Breast epithelium (tissue), 4 donors: ENCODE data around the gene C11orf54. TPM values are rescaled to one million over a fixed set of nuclear protein-coding genes. Genes with fewer than 3 reads are reported as not detected.
"Not testable (repeated sequence)": the region's sequence is repeated elsewhere in the genome, so short reads cannot be mapped to it uniquely, and the experiment has no call there.

Experiments used
- DNase-seq, 2 donors: peaks; one replicate each; pipeline ENCODE4 v3.0.0-alpha.2; 2019; ENCODE audit warnings: low spot score in 2 of 2
- H3K27ac ChIP-seq, 2 donors: fragments of 200-600 bp; sonication (generic) in 1 of 2; one replicate each; pipeline ENCODE4 v1.5.1; 2016 to 2019; ENCODE audit warnings: mild to moderate bottlenecking in 1 of 2
- H3K27me3 ChIP-seq, 2 donors: fragments of 200-600 bp; sonication (generic) in 1 of 2; one replicate each; pipeline versions ENCODE4 v1.5.1 to v1.6.0; 2017 to 2019; ENCODE audit warnings: control low read depth in 1 of 2, mild to moderate bottlenecking in 1 of 2
- H3K36me3 ChIP-seq: fragments of 200-600 bp; one replicate; pipeline ENCODE4 v1.5.1; 2019
- H3K4me1 ChIP-seq, 2 donors: fragments of 200-600 bp; sonication (generic); one replicate each; pipeline ENCODE4 v1.5.1; 2016 to 2019; ENCODE audit warnings: control low read depth in 1 of 2
- H3K4me3 ChIP-seq, 3 donors: fragments of 200-600 bp; sonication (generic); 1 replicate in 2 of 3; 2 replicates in 1 of 3; pipeline ENCODE4 v1.5.1; 2016 to 2019; ENCODE audit warnings: mild to moderate bottlenecking in 3 of 3, moderate library complexity in 2 of 3
- H3K9me3 ChIP-seq, 2 donors: fragments of 200-600 bp; sonication (generic) in 1 of 2; one replicate each; pipeline ENCODE4 v1.5.1; 2016 to 2019; ENCODE audit warnings: control low read depth in 1 of 2
- POLR2A ChIP-seq: fragments of 450-650 bp; IDR thresholded peaks from one replicate; pipeline ENCODE4 v1.6.1; 2016; ENCODE audit warnings: antibody characterized with exemption, mild to moderate bottlenecking, moderate library complexity
- POLR2AphosphoS5 ChIP-seq, 3 donors: sonication (generic); formaldehyde crosslinking; IDR thresholded peaks; one replicate each; pipeline ENCODE4 v1.6.1; 2017; ENCODE audit warnings: antibody characterized with exemption in 3 of 3
- intact Hi-C: fragments of 100-400 bp; cut with DNase I; formaldehyde crosslinking; loops from one replicate; pipeline ENCODE4 v1.15.1; 2023; ENCODE audit warnings: low total_unique reads
- total RNA-seq, 3 donors: library from RNA; depleted of rRNA; stranded (reverse); fragments of >200 nt; gene quantifications; one replicate each; pipeline ENCODE4 v1.1.0, GENCODE V29; 2016
- TF ChIP-seq, protein P1 (sequence below), 3 donors: fragments of 450-650 bp; IDR thresholded peaks; one replicate each; pipeline ENCODE4 v1.5.1; 2016 to 2017; ENCODE audit warnings: antibody characterized with exemption in 3 of 3, mild to moderate bottlenecking in 3 of 3, moderate library complexity in 3 of 3

C11orf54 gene
- total RNA-seq, 3 donors from 2014 or later = 32.8 to 53.7 (median 53.1) TPM

- DNase-seq = no peak
- Histone ChIP-seq H3K27me3 (no peaks in the 10 kb centered on the region), H3K9me3 (no peaks in the 10 kb centered on the region), H3K4me3 (no peak overlapping the region), H3K27ac (no peak overlapping the region), H3K36me3 (no peaks in the 10 kb centered on the region), H3K4me1 (peaks cover 0 to 3% of the 10 kb centered on the region in 2 donors)
- intact Hi-C loops = no loop called here
- TF ChIP-seq, protein P1, sequence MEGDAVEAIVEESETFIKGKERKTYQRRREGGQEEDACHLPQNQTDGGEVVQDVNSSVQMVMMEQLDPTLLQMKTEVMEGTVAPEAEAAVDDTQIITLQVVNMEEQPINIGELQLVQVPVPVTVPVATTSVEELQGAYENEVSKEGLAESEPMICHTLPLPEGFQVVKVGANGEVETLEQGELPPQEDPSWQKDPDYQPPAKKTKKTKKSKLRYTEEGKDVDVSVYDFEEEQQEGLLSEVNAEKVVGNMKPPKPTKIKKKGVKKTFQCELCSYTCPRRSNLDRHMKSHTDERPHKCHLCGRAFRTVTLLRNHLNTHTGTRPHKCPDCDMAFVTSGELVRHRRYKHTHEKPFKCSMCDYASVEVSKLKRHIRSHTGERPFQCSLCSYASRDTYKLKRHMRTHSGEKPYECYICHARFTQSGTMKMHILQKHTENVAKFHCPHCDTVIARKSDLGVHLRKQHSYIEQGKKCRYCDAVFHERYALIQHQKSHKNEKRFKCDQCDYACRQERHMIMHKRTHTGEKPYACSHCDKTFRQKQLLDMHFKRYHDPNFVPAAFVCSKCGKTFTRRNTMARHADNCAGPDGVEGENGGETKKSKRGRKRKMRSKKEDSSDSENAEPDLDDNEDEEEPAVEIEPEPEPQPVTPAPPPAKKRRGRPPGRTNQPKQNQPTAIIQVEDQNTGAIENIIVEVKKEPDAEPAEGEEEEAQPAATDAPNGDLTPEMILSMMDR (IDR thresholded peaks at IDR 0.05) = no peak
- TF ChIP-seq POLR2AphosphoS5 (IDR thresholded peaks at IDR 0.05) (no peak), POLR2A (no peak)
Measured at GRCh38 chr11:93744669-93745004, 3.2 kb downstream of the C11orf54 start.

- H3K9me3 ChIP-seq, intact Hi-C loops, H3K27ac ChIP-seq, DNase-seq, H3K27me3 ChIP-seq, H3K36me3 ChIP-seq, H3K4me3 ChIP-seq, H3K4me1 ChIP-seq: not testable (repeated sequence)
Measured at GRCh38 chr11:93745005-93745755, 3.7 kb downstream of the C11orf54 start.

- intact Hi-C loops = no loop called here
- H3K4me1 ChIP-seq = no peaks in the 10 kb centered on the region
- H3K4me3 ChIP-seq = no peak overlapping the region
- H3K9me3 ChIP-seq = no peaks in the 10 kb centered on the region
- H3K27ac ChIP-seq = no peak overlapping the region
- TF ChIP-seq POLR2A (no peak), POLR2AphosphoS5 (IDR thresholded peaks at IDR 0.05) (no peak)
- TF ChIP-seq, protein P1 (IDR thresholded peaks at IDR 0.05) = no peak
- DNase-seq = no peak
- H3K27me3 ChIP-seq = no peaks in the 10 kb centered on the region
- no peaks in the 10 kb centered on the region for H3K36me3 ChIP-seq
Measured at GRCh38 chr11:93746101-93746500, 4.6 kb downstream of the C11orf54 start.

DNA sequence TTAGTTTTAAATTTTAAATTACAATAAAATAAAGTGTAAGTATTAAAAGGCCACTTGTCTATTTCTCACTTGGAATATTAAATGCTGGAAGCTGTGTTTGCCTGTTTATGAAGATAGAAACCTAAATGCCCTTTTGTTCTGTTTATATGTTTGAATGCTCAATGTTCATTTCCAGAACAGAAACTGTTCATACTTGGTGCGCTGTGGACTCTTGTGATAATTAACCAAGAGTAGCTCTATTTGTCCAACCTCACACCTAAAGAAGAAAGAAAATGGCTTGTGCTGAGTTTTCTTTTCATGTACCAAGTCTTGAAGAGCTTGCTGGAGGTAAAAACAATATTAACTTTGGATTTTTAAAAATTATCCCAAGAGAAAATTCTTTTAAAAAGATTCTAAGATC is 5.7 kb downstream of the C11orf54 start:
- intact Hi-C loops = no loop called here

DNA sequence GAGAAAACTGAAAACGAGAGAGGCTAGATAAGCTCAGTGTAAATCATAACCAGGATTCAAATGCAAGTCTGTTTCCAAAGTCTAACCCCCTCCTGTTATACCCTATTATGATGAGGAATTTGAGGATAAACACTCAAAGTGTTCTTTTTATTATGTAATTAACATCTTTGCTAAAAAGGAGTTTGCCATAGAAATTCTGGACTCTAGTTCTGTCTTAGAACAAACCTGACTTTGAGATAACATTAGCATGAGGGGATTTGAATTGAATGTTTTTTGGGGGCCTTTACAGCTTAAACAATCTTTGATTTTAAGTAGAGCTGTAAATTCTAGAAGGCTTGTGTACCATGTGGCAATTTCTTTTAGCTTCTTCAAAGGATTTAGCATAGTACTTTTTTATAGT is 9.5 kb downstream of the C11orf54 start:
- H3K27me3 ChIP-seq = no peaks in the 10 kb centered on the region
- H3K9me3 ChIP-seq = no peaks in the 10 kb centered on the region
- H3K4me3 ChIP-seq = no peak overlapping the region
- intact Hi-C loops = loop anchor here (5.0 kb wide), 2 partner anchors 106 to 661 kb away; no protein-coding TSS in a partner anchor
- no peaks in the 10 kb centered on the region for H3K36me3 ChIP-seq
- no peaks in the 10 kb centered on the region for H3K4me1 ChIP-seq
- DNase-seq = no peak
- TF ChIP-seq, protein P1 (IDR thresholded peaks at IDR 0.05) = no peak
- no peak for TF ChIP-seq POLR2AphosphoS5 (IDR thresholded peaks at IDR 0.05)
- TF ChIP-seq POLR2A = no peak
- H3K27ac ChIP-seq = no peak overlapping the region

More for the DNA sequence above, 5.7 kb downstream of the C11orf54 start:
- Histone ChIP-seq H3K4me1 (no peaks in the 10 kb centered on the region), H3K9me3 (no peaks in the 10 kb centered on the region), H3K27ac (no peak overlapping the region), H3K36me3 (no peaks in the 10 kb centered on the region), H3K27me3 (no peaks in the 10 kb centered on the region), H3K4me3 (no peak overlapping the region)
- no peak for TF ChIP-seq POLR2A
- no peak for TF ChIP-seq POLR2AphosphoS5 (IDR thresholded peaks at IDR 0.05)
- no peak for DNase-seq

DNA sequence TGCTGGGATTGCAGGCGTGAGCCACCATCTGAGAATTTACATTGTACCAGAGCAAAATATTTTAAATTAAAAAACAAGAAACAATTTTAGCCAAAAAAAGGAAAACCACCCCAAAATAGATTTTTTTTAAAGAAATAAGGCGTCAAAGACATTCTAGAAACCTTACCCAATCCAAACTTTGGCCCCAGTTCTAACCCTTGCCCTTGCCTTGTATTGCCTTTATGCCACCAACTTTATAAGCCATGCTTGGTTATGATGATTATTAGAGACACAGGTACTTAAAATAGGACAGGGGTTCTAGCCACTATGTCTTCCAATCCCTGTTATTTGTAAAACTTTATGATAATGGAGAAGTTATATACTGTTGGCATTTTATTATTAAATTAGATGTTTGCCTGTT is 11.8 kb downstream of the C11orf54 start:
- intact Hi-C loops = loop anchor here (5.0 kb wide), 2 partner anchors 104 to 659 kb away; no protein-coding TSS in a partner anchor
- Histone ChIP-seq H3K4me3 (no peak overlapping the region), H3K36me3 (peaks cover 9% of the 10 kb centered on the region), H3K27ac (no peak overlapping the region), H3K9me3 (no peaks in the 10 kb centered on the region), H3K4me1 (no peaks in the 10 kb centered on the region), H3K27me3 (no peaks in the 10 kb centered on the region)
- TF ChIP-seq POLR2AphosphoS5 (IDR thresholded peaks at IDR 0.05) (no peak), POLR2A (no peak)
- TF ChIP-seq, protein P1 (IDR thresholded peaks at IDR 0.05) = no peak
- no peak for DNase-seq
